ENCODE measurements around the gene UBE3B.

UBE3B gene

DNA sequence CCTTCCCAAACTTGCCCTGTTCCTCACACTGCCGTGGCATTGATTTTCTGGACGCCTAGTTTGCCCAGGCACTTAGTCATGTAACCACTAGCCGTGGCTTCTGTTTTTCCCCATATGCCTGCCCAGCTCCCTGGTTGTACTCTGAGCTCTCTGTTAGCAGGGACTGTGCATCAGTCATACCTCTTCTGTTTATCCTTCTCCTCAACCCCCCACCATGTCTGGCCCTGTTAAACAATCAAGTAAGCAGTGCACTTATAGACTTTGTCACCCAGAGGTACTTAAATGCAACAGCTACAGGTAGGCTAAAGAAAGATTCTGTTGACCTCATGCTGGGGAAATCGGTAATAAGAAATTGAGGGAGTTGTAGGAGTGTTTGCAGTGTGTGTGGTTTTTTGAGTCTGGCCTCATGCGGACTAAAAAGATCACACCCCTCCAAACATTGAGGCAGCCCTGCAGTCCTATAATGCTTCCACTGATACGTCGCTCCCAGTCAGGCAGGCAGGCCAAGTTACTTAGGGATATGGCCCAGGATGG, 17.0 kb downstream of the UBE3B start:
- no peak for DNase-seq (ENCODE audit: low read depth in 2 of 2)

DNA sequence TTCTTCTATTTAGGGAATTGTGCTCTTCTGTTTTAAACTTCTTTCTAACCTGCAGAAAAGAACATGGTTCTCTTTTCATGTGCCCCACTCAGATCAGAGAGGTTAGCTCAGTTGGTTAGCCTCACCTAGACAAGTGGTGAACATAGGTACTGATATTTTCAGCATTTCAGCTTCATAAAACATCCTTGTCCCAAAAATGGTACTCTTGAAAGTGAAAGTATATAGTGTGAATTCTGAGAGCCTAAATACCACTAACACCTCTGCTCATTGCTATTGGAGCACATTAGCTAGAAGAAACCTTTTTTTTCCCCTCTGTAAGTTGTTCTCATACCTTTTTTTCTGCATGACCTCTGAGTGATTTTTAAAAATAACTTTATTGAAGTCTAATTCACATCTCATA, 17.6 kb downstream of the UBE3B start:
- no peak for DNase-seq (ENCODE audit: low read depth in 2 of 2)

DNA sequence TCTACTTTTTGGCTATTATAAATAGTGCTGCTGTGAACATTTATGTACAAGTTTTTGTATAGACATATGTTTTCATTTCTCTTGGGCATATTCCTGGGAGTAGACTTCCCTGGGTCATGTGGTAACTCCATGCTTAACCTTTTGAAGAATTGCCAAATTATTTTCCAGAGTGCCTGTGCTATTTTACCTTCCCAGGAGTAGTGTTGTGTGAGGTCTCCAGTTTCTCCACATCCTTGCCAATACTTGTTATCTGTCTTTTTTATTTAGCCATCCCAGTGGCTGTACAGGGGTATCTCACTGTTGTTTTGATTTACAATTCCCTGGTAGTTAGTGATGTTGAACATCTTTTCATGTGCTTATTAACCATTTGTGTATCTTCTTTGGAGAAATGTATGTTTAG, 18.9 kb downstream of the UBE3B start:
- no peak for DNase-seq (ENCODE audit: low read depth in 2 of 2)

DNA sequence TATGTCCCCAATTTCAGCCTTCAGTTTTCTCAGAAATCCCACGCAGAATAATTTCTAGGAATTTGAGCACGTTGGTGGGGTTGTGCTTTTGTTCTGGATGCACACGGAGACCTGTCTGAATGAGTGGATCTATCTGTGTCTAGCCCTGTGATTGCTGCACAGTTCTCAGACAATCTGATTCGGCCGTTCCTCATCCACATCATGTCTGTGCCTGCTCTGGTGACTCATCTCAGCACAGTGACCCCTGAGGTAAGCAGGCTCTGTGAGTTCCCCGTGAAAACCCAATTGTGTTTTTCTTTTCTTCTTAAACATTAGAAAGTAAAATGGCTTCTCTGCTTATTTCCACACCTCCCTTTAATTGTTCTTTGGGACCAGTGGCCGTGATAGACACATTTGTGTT, 20.2 kb downstream of the UBE3B start:
- DNase-seq (ENCODE audit: low read depth in 2 of 2), result no peak

DNA sequence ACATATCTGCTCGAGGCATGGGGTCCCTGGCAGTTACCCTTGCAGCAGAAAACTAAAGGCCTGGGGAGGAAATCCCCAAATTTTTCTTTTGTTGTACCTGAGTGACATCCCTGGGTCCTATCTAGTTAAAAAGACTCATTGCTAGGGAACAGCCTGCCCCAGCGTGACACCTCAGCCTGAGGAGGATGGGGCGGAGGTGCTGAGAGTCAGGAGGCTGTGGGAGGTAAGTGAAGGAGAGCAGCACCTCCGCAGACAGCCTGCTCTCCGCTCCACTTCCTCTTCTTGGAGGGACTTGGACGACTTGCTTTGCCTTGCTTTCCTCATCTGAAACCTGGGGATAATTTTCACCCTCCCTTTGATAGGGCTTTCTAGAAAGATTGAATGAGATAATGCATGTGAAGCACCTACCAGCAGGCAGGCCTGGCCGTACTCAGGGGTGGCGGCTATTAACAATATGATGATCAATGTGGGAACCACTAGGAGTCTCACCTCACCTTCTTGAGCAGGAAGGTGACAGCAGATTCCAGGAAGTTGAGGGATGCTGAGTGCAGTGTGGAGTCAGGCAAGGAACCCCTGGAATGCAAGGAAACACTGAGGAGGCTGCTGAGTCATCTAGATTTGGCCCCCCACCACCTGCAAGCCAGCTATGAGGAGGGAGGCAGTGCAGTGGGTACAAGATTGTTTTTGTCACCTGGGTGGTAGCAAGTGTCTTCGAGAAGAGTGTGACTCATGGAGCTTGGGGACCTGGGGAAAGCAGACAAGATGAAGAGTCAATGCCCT, 23.2 kb downstream of the UBE3B start:
- no peak for DNase-seq (ENCODE audit: low read depth in 2 of 2)

DNA sequence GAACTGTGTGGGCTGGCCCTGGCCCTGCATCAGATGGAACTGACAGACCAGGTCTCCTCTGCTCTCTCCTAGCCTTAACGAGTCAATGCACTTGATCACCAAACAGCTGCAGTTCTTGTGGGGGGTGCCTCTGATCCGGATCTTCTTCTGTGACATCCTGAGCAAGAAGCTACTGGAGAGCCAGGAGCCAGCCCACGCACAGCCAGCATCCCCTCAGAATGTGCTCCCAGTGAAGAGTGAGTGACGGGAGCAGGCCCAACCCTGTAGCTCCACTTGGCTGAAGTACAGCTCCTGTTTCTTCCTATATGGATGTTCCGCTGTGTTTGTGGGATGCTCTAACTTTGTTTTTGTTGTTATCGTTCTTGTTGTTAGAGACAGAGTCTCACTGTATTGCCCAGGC, 23.9 kb downstream of the UBE3B start:
- no peak for DNase-seq (ENCODE audit: low read depth in 2 of 2)

DNA sequence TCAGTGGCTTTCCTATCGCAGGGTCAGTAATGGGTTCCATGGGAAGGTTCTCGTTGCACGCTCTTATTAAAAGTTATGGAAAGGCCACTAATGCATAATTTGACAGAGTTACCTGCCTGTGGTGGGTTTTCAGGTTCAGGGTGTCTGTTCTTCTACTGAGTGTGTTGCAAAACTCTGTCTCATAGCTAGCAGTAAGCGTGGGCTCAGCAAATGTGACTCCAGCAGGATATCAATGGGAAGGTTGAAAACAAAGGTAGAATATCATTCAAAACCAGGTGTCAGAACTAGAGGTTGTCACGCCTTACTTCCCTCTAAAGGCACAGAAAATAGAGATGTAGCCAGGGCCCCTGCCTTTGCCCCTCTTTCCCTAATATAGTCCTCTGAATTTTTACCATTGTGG, 24.9 kb downstream of the UBE3B start:
- no peak for DNase-seq (ENCODE audit: low read depth in 2 of 2)

DNA sequence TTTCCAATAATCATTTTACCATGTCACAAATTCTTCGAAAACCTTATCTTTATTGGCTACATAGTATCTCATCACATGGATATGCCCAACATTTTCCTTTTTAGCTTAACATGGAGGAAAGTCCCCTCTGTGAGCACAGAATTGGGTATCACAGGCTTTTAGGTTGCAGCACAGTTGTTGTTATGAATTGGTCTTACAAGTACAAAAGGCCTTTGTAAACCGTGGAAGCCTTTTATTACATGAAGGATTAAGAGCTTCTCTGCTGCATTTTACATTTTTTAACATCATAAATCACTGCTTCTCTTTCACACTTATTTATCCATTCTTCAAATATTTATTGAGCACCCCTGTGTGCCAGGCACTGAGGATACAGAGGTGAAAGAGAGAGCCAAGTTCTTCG, 26.2 kb downstream of the UBE3B start:
- no peak for DNase-seq (ENCODE audit: low read depth in 2 of 2)

DNA sequence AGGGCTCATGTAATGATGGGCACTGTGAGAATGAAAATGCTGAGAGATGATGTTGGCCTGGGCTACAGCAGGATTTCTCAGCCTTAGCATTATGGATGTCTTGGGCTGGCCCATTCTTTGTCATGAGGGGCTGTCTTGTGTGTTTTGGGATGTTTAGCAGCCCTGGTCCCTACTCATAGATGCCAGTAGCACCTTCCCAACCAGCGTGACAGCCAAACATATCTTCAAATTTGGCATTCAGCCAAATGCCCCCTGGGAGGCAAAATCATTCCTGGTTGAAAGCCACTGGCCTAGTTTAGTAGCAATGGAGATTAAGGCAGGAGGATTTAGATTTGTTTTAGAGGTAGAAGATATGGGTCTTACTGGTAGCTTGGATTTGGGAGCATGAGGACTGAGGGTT, 26.6 kb downstream of the UBE3B start:
- DNase-seq (ENCODE audit: low read depth in 2 of 2), result no peak

DNA sequence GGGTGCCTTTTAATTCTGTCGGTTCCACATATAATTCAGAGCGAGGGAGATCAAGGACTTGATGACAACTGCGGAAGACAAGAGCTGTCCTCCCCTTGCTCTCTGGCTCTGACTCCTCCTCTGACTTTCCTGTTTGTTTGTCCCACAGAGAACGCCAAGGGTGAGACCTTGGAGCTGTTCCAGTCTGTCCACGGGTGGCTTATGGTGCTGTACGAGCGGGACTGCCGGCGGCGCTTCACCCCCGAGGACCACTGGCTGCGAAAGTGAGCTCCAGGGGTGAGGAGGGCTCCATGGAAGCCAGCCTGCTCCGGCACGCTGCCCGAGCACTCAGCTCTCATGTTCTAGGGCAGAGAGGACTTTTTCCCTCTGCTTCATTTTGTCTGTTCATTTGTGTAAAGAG, 32.8 kb downstream of the UBE3B start:
- DNase-seq (ENCODE audit: low read depth in 2 of 2), result no peak

DNA sequence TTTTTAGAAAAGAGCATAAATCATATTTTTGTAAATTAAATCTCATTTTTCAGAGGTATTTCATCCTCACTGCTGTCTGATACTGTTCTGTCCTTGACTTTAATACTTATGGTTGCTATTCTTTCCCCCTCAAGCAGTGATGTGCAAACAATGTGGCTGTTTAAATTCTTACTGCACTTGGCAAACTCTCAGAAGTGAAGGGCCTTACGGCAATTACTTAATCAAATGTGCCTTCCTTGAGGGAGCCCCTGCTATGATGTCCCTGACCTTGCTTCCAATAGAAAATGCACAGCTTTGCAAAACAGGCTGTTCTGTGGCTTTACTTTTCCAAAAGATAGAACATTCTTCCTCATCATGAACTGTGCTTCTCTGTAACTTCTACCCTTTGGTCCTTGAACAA, 35.2 kb downstream of the UBE3B start:
- DNase-seq (ENCODE audit: low read depth in 2 of 2), result no peak

DNA sequence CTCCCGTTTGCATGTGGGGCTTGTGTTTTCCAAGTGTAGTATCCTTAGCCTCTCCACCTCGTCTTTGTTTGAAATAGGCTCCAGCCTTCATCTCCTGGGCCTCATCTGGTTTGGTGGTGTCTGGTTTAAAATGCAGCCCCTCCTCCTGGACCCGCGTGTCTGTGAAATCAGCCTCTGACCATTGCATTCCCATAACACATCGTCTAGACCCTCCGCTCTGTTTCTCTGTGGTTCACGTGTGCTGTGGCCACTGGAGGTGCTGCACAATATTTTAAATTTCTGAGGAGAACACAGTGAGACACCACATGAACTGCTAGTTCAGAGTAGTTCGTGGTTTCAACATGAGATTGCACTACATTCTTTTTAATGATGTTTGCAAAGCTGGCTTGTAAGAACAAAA, 35.6 kb downstream of the UBE3B start:
- DNase-seq (ENCODE audit: low read depth in 2 of 2), result no peak

DNA sequence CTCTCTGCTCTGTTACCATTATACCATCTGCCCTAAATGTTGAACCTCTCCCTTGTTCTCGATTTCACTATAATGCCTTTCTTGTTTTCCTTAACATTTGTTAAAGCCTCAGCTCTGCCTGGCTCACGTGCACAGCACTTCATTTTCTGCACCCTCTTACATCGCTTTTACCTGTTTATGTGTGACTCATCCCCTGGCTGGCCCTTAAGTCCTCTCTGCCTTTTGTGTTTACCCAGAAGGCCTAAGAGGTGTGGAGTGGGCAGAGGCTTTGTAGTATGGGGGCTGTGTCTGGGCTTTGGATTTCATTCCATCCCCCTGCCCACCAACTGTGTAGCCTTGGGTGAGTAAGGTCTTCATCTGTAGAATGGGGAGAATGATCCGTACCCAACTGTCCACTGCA, 36.5 kb downstream of the UBE3B start:
- DNase-seq (ENCODE audit: low read depth in 2 of 2), result no peak

DNA sequence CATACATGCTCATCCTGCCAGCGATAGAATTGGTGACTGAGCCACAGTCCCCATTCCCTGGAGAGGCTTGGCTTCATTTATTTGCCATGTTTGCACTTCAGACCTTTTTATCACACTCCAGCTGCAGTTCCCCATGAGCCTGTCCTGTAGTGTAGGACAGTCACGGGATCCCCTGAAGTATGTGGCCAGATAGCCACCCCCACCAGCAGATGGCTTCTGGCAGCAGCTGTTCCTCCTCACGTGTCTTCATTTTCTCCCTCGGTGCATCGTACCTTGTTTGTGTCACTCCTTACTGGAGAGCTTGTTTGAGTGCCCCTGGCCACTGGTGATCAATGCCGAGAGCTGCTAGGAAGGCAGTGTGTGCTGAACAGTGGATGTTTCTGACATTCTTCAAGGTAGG, 40.2 kb downstream of the UBE3B start:
- no peak for DNase-seq (ENCODE audit: low read depth in 2 of 2)

DNA sequence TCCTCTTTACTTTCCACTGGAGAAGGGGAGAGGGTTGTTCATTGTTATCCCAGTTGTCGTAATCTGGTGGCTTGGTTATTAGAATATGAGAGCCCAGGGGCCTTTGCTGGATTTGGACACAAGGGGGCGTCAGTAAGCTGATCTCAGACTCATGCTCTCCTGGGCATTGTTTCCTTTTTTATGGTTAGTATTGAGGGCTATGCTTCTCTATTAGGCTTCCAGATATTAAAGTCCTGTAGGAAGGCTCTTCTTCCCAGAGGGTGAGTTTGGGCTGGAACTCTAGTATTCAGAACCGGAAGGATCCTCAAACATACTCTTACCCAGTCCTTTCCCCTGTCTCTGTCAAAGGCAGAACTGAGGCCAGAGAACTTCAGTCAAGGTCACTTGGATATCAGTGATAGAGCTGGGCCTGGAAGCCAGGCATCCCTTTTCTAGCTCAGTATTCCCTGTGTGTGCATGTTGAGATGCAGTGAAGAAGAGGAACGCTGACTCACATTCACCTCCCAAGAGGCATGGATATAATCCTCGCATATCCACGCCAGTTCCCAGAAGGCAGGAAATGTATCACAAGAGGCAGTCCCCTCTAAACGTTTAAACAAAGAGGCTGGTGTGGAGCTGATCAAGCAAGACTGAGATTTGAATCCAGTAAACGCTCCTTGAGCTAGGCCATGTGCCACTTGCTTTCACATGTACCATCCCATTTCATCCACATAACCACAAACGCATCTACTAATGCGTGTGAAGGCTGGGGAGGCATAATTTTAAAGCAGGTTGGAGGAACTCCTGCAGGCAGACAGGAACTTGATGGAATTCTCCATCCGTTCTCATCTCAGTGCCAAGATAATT, 41.6 kb downstream of the UBE3B start:
- peak; percentile 12 to 19 for DNase-seq (ENCODE audit: low read depth in 2 of 2)

DNA sequence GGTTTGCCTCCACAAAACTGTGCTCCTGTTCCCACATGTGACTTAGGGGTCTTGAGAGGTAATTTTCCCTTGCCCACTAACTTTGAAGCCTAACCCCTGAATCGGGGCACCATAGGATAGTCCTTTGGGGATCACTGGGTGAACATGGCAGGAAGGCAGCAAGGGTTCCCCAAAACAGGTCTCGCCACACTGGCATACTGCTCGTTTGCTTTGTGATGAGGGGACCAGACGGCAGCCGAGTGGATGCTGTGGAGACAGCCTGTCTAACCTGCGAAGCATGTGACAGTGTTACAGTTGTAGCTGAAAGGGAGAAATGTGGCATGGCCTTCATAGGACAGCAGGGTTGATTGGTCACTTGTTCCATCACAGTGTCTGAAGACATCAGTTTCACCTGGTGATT, 42.4 kb downstream of the UBE3B start:
- DNase-seq (ENCODE audit: low read depth in 2 of 2), result no peak

DNA sequence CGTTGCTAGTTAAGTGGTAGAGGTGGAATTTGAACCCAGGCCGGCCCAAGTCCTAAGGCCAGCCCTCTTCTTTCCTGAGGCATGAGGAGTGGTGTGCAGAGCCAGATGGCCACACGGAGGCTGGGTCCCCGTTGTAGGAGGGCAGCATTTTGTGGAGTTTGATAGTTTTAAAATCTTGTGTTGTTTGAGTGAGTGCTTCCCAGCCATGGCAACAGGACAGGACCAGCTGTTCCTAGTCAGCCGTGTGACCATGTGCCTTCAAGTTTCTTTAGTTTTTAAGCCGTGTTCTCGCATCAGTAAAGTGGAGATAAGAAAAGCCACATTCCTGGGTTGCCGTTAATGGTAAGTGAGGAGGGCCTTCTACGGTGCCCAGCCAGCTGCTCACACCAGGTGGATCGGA, 44.4 kb downstream of the UBE3B start:
- DNase-seq (ENCODE audit: low read depth in 2 of 2), result no peak

DNA sequence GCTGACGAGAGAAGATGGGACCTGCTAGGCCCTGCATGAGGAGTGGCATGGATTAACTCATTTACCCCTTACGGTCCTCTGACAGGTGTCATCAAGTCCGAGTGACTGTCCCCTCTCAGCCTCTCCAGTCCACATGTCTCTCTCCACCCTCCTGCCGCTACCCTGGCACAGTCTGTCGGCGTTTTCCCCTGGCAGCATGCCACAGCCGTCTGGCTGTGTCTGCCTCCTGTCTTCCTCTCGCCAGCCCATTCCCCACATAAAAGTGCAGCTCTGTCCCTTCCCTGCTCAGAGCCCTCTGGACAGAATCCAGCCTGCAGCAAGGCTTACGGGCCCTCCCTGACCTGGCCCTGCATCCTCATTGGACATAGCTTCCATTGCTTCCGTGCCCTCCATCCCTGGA, 45.6 kb downstream of the UBE3B start:
- no peak for DNase-seq (ENCODE audit: low read depth in 2 of 2)

DNA sequence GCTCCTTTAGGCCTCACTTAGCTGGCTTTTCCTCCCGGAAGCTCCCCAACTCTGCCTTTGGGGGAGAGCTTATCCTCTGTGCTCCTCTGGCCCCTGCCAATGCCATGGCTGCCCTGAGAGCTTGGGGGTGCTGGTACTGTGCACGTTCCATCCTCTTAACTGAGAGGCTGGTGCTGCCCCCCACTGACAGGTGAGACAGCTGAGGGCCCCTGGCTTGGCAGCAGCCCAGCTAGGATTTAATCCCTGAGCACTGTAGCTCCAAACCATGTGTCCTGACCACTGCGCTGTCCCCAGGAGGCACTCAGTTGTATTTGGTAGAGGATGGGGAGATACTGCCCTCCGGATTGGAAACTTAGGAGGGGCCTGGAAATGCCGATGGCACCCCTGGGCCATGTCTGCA, 46.1 kb downstream of the UBE3B start:
- no peak for DNase-seq (ENCODE audit: low read depth in 2 of 2)

DNA sequence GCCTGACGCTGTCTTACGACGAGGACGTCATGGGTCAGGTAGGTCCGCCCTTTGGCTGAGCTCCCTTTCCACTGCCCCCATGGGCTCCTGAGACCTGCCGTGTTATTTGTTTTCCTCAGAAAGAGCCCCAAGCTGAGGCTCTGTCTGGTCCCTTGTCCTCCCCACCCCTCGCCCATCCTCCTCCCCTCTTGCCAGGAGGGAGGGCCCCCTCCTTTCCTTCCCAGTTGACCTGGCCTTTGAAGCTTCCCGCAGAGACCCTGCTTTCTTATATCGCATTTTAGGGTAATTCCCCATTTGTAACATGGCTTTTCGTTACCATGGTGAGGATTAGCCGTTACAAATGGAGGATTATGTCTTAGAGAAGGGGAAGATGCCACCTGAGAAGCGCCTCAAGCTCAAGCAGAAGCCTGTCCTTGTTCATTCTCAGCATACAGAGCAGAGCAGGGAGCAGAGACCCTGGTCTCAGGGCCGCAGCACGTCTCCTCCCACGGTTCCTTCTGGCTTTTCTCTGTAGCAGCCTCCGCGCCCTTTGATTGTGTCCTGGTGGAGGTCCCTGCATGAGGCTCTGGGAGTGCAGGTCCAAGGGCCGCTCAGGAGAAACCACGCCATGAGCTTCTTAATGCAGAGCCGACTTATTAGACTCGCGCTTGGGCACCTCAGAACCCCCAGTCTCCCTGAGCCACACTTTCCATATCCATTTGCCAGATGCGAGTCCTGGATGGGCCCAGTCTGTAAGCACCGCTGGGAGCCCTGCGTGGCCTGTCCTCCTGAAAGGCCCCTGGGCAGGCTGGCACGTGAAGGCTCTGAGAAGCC, 47.2 kb downstream of the UBE3B start:
- DNase-seq (ENCODE audit: low read depth in 2 of 2), result no peak

DNA sequence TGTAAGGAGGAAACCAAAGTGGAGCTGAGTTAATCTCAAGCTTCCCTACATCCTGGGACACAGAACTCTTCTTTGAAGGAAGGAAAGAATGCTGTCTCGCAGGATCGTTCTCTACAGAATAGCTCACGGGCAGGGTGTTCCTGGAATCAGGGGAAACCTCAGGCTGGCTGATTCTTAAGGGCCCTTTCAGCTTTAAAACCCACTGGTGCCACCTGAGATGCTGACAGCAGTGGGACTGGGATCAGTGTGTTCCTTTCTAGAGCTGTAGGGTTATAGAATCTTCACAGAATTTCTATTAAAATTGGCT, 47.8 kb downstream of the UBE3B start:
- no peak for DNase-seq (ENCODE audit: low read depth in 2 of 2)

DNA sequence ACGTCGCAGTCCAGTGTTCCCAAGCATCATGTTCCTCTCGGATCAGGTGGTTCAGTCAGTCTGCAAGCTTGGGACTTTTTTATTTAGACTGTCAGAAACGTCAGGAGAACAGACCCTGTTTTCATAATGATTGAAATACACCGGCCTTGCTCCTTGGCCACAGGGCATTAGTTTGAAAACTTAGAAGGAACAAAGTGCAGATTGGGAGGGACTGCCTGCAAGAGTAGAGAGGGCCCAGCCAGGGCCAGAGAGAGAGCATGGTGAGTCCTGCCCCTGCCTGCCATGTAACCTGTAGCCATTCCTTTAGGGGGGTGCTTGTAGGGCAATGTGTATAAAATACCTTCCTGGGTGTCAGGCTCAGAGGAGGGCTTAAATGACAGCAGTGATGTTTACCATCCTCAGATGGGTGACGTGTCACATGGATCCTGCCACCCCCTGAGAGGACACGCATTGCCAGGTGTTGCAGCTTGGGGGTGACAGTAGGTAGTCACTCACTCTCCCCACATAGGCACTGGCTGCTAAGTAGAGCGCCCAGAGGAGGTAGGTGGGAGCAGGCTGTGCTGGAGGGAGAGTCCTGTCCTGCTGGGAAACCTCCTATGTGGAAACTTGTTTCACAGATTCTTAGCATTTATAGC, 50.2 kb downstream of the UBE3B start:
- no peak for DNase-seq (ENCODE audit: low read depth in 2 of 2)

Measured in stimulated activated CD8-positive, alpha-beta memory T cell treated with anti-CD3 and anti-CD28 coated beads, Interleukin-7, amount 100 ng/mL, for 4 hours (primary cell).